HG03066 (cell line): ENCODE data around the gene CTSA.
"Not testable (repeated sequence)": the region's sequence is repeated elsewhere in the genome, so short reads cannot be mapped to it uniquely, and the experiment has no call there.

Source experiments
- ATAC-seq: cut with Tn5 transposase; IDR thresholded peaks from one replicate; pipeline ENCODE4 v1.9.1; 2021; ENCODE audit warnings: low read depth; ENCODE audit not compliant: unreplicated experiment

CTSA gene

GRCh38 chr20:45863543-45864470 is 27.3 kb upstream of the CTSA start:
- ATAC-seq, result no peak

- no peak for ATAC-seq
These were observed 24.7 kb upstream of the CTSA start for GRCh38 chr20:45866454-45866853.

- no peak for ATAC-seq
These were observed 23.9 kb upstream of the CTSA start for GRCh38 chr20:45867136-45867818.

DNA sequence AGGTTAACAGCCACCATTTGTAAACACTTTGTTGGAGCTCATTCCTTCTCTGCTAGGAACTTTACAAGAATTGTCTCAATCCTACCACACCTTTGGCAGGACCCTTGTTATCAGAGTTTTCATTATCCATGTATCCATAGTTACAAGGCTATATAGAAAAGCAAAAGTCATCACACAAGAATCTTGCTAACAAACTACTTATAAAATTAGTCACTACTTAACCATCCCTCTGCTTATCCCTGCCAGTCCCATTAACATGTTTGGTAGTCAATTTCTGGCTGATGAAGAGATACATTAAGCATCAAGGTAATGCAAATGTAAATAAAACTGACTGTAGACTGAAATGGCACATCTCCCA is 23.3 kb upstream of the CTSA start:
- ATAC-seq, result no peak

- no peak for ATAC-seq
These were observed 18.5 kb upstream of the CTSA start for GRCh38 chr20:45872626-45873025.

DNA sequence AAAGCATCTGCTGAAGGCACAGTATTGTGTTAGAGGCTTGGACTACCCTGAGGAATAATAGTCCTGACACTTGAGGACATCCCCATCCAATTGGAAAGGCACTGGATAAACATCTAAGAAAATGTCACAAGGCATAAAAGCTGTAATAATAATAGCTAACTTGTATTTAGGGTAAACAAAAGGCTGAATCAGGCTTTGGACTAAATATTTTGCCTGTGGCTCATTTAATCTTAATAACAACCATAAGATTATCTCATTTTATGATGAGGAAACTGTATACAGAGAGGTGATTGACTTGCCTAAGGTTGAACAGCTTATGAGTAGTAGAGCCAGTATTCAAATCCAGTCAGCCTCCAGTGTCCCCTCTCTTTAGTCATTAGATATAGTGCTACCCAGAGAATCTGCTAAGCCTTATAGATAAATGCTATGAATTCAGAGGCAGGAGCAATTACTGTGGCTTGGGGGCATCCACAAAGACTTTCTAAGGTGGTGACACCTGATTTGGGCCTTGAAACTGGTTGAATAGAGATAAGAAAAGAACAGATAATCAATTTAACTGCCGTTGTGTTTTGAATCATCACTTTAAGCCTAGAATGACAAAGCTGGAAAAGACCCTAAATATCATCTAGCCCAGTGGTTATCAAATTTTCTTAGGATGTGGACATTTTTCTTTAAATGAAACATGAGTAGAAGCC is 17.6 kb upstream of the CTSA start:
- no peak for ATAC-seq

GRCh38 chr20:45874104-45874481 is 17.0 kb upstream of the CTSA start:
- ATAC-seq, result not testable (repeated sequence)

- ATAC-seq, result no peak
These were observed 16.6 kb upstream of the CTSA start for GRCh38 chr20:45874576-45874975.

GRCh38 chr20:45878076-45878761 is 12.9 kb upstream of the CTSA start:
- ATAC-seq, result no peak

GRCh38 chr20:45880988-45881788 is 9.9 kb upstream of the CTSA start, which contains the start of gene ZSWIM1:
Gene ZSWIM1 (plus strand): TSS chr20:45881227. CDS start chr20:45882593, 1,366 bp downstream.
- peak; percentile 98 for ATAC-seq

- ATAC-seq, result no peak
These were observed 8.6 kb upstream of the CTSA start for GRCh38 chr20:45882469-45883099.

DNA sequence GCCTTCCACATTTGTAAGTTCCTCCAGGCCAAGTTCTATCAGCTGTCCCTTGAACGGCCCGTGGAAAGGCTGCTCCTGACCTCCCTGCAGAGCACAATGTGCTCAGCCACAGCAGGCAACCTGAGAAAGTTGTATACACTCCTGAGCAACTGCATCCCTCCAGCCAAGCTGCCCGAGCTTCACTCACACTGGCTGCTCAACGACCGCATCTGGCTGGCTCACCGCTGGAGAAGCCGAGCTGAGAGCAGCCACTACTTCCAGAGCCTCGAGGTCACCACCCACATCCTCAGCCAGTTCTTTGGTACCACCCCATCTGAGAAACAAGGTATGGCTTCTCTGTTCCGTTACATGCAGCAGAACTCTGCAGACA is 8.1 kb upstream of the CTSA start:
- ATAC-seq, result no peak

- ATAC-seq, result no peak
These were observed 4.4 kb upstream of the CTSA start for GRCh38 chr20:45886590-45887345.

DNA sequence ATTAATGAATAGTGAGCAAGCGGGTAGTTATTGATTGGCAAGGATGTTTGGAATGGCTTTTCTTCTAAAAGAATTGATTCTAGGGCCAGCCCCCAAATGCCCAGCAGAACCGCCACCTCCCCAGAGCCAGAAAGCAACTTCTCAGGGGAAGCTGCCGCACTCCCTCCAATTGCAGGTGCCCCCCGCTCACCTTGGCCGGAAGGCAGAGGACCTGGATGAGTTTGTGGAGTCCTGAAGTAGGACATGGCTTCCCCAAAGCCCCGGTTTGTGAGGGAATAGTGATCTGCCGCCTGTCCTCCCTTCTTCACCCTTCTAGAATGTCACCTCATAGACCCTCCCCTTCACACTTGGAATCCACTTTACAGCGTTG is 3.8 kb upstream of the CTSA start, which contains the start of gene SPATA25:
Gene SPATA25 (minus strand): TSS at position 277 of the 370 bp plus-strand sequence. CDS start 32 bp downstream, at position 245.
- ATAC-seq, result no peak

DNA sequence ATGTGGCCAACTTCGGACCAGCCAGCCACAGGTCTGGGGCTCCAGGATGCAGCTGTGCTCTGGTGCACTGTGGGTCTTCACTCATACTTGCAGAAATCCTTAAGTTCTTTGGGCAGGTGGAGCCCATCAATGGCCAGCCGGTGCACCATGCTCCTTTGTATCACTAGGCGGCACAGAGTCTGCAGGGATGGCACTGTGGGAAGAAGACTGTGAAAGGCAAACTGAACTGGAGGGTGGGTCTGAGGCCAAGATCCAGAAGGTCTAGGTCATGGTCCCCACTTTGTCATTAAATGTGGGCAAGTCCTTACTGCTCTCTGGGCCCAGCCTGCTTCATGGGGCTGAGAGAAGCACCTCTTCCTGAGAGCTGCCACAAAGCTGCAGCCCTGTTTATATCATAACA is 2.5 kb upstream of the CTSA start:
- ATAC-seq, result no peak

DNA sequence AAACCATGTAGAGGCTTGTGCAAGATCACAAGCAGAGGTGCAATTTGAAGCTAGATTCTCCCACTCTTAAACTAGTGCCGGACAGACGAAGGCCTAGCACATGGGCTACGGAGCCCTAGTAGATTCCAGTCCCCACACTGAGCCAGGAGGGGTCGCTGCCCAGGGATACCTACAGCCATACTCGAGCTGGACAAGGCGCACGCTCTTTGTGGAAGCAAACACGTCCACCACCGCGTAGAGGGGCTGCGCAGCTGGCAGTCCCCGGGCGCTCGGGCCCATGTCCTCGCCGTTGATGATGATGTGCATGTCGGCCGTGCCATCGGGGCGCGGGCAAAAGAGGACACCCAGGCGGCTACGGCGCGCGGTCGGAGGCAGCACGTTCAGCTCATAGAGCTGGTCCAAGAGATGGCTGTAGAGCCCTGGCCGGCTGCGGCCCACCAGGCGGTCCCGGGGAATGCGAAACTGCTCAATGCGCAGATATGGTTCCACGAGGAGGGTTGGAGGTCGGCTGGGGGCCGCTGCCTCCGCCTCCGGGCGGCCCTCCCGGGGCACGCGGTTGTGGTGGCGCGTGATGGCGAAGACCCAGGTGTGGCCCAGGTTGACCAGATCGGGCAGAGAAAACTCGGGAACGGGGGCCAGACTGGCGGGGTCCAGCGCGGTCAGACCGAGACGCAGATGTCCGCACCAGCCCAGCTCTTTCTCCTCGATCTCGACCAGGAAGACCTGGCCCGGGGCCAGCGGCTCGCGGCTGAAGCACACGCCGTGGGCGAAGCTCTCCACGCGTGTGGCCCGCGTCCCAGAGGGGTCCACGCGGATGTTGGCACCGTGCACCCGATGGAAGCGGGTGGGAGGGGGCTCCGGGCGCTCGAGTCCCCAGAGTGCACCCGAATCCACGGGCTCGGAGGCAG is 804 bp upstream of the CTSA start:
- no peak for ATAC-seq

DNA sequence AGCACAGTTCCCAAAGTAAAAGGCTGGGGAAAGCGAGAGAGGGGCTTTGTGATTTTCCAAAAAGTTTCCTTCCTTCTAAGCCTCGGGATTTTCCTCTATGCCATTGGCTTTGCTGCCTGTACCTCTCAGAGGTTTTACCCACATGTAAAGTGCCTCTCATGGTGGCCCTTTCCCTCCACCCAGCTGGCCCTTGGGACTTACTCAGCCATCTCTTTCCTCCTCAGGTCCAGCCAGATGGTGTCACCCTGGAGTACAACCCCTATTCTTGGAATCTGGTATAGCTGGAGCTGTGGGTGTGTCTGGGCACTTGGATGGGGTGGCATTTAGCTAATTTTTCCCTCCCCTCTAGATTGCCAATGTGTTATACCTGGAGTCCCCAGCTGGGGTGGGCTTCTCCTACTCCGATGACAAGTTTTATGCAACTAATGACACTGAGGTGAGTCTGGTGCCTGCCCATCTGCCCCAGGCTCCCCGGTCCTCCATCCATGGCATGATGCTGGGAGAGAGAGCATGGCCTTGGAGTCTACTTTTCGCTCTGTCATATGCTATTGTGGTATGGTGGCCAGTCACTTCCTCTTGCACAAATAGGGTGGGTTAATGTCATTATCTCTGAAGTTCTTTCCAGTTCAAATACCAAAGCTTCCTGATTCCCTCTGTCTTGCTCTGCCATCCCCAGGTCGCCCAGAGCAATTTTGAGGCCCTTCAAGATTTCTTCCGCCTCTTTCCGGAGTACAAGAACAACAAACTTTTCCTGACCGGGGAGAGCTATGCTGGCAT is 1.1 kb downstream of the CTSA start:
- ATAC-seq, result no peak
